ENCODE measurements around the gene CCDC158.
A peak's percentile ranks its signal among the peaks of the same experiment; 100 is the strongest.
"Not testable (repeated sequence)": the region's sequence is repeated elsewhere in the genome, so short reads cannot be mapped to it uniquely, and the experiment has no call there.

CCDC158 gene

GRCh38 chr4:76364763-76365162, 56.2 kb downstream of the CCDC158 start:
- no peak for DNase-seq

GRCh38 chr4:76363556-76364290, 57.2 kb downstream of the CCDC158 start:
- no peak for DNase-seq

- DNase-seq, result no peak
These were observed 59.1 kb downstream of the CCDC158 start for GRCh38 chr4:76361689-76362412.

GRCh38 chr4:76359881-76360466, 61.0 kb downstream of the CCDC158 start:
- DNase-seq, result not testable (repeated sequence)

GRCh38 chr4:76357981-76358380, 63.0 kb downstream of the CCDC158 start:
- no peak for DNase-seq

GRCh38 chr4:76354517-76355473, 66.1 kb downstream of the CCDC158 start:
- no peak for DNase-seq

GRCh38 chr4:76342803-76343202, 78.1 kb downstream of the CCDC158 start:
- no peak for DNase-seq

- DNase-seq, result no peak
These were observed 78.8 kb downstream of the CCDC158 start for GRCh38 chr4:76342191-76342590.

- DNase-seq, result peak; percentile 14 to 36
These were observed 79.9 kb downstream of the CCDC158 start for GRCh38 chr4:76341063-76341462.

GRCh38 chr4:76339364-76339763, 81.6 kb downstream of the CCDC158 start:
- no peak for DNase-seq

- DNase-seq, result no peak
These were observed 86.1 kb downstream of the CCDC158 start for GRCh38 chr4:76334885-76335284.

- DNase-seq, result peak in 1 of 2 experiments; percentile 14
These were observed 94.4 kb downstream of the CCDC158 start for GRCh38 chr4:76326515-76326914.

GRCh38 chr4:76325072-76325471, 95.9 kb downstream of the CCDC158 start:
- DNase-seq, result no peak

- DNase-seq, result peak; percentile 16 to 22
These were observed 98.7 kb downstream of the CCDC158 start for GRCh38 chr4:76322236-76322635.

GRCh38 chr4:76316131-76316530, 104.8 kb downstream of the CCDC158 start:
- DNase-seq, result no peak

- no peak for DNase-seq
These were observed 105.5 kb downstream of the CCDC158 start for GRCh38 chr4:76315267-76315918.

- DNase-seq, result no peak
These were observed 107.4 kb downstream of the CCDC158 start for GRCh38 chr4:76313547-76313946.

- DNase-seq, result no peak
These were observed 108.5 kb downstream of the CCDC158 start for GRCh38 chr4:76312457-76312856.

- peak; percentile 52 to 60 for DNase-seq
These were observed 109.0 kb downstream of the CCDC158 start for GRCh38 chr4:76311896-76312331.

GRCh38 chr4:76310683-76311082, 110.3 kb downstream of the CCDC158 start:
- no peak for DNase-seq

- DNase-seq, result no peak
These were observed 110.9 kb downstream of the CCDC158 start for GRCh38 chr4:76309939-76310550.

GRCh38 chr4:76308548-76308947, 112.4 kb downstream of the CCDC158 start:
- no peak for DNase-seq
